DOHH2 (cell line): ENCODE data around the gene TBC1D10B.
A peak's percentile ranks its signal among the peaks of the same experiment; 100 is the strongest.

Experiments used
- H3F3A ChIP-seq: fragments of 200-600 bp; sonication (generic), shearing (Covaris generic); 2 replicates; pipeline ENCODE4 v1.6.0; 2016; ENCODE audit warnings: antibody characterized with exemption, mild to moderate bottlenecking; ENCODE audit not compliant: control insufficient read depth, insufficient read depth
- H3K27ac ChIP-seq: fragments of 200-600 bp; sonication (generic); 2 replicates; pipeline ENCODE4 v1.5.1; 2014; ENCODE audit warnings: low read depth, mild to moderate bottlenecking, low read length, moderate library complexity
- H3K27me3 ChIP-seq: fragments of 200-600 bp; sonication (generic); 2 replicates; pipeline ENCODE4 v1.6.1; 2014; ENCODE audit warnings: mild to moderate bottlenecking, low read length, mixed read lengths; ENCODE audit not compliant: control insufficient read depth
- H3K36me3 ChIP-seq: fragments of 200-600 bp; sonication (generic); 2 replicates; pipeline ENCODE4 v1.6.1; 2014; ENCODE audit warnings: mild to moderate bottlenecking, low read length, moderate library complexity, mixed read lengths; ENCODE audit not compliant: control insufficient read depth
- H3K4me1 ChIP-seq: fragments of 200-600 bp; sonication (generic); 2 replicates; pipeline ENCODE4 v1.6.1; 2014; ENCODE audit warnings: mild to moderate bottlenecking, low read length, mixed read lengths; ENCODE audit not compliant: control insufficient read depth
- H3K4me2 ChIP-seq: fragments of 200-600 bp; sonication (generic); 2 replicates; pipeline ENCODE4 v1.6.0; 2014; ENCODE audit warnings: mild to moderate bottlenecking, low read length, moderate library complexity
- H3K4me3 ChIP-seq: fragments of 200-600 bp; sonication (generic); 2 replicates; pipeline ENCODE4 v1.5.1; 2014; ENCODE audit warnings: mild to moderate bottlenecking, low read length, mixed read lengths
- H3K79me2 ChIP-seq: fragments of 200-600 bp; sonication (generic); 2 replicates; pipeline ENCODE4 v1.6.1; 2014; ENCODE audit warnings: mild to moderate bottlenecking, low read length, mixed read lengths; ENCODE audit not compliant: control insufficient read depth
- H3K9me2 ChIP-seq: fragments of 200-600 bp; sonication (generic); replicated peaks from 2 replicates; pipeline ENCODE4 v1.6.1; 2014; ENCODE audit warnings: mild to moderate bottlenecking, low read length, mixed read lengths; ENCODE audit not compliant: control insufficient read depth
- H3K9me3 ChIP-seq: fragments of 200-600 bp; sonication (generic); 2 replicates; pipeline ENCODE4 v1.6.1; 2014; ENCODE audit warnings: antibody characterized with exemption, low read length, mixed read lengths; ENCODE audit not compliant: control insufficient read depth, insufficient read depth
- H4K20me1 ChIP-seq: fragments of 200-600 bp; sonication (generic); 2 replicates; pipeline ENCODE4 v1.6.0; 2014; ENCODE audit warnings: low read depth, mild to moderate bottlenecking, antibody characterized with exemption, low read length, moderate library complexity; ENCODE audit not compliant: control insufficient read depth, insufficient read depth
- CTCF ChIP-seq: fragments of 200-600 bp; sonication (generic); IDR thresholded peaks from one replicate; pipeline ENCODE4 v1.5.1; 2014; ENCODE audit warnings: antibody characterized with exemption, mild to moderate bottlenecking, low read depth, low read length; ENCODE audit not compliant: poor library complexity, severe bottlenecking
- EZH2phosphoT487 ChIP-seq: fragments of 200-600 bp; sonication (generic); IDR thresholded peaks from 2 replicates; pipeline ENCODE4 v1.6.1; 2017; ENCODE audit warnings: borderline replicate concordance, mild to moderate bottlenecking, antibody characterized with exemption, low read length, moderate library complexity, mixed read lengths

Gene TBC1D10B

GRCh38 chr16:30357085-30357714, 13.1 kb downstream of the TBC1D10B start:
- H3K27me3 ChIP-seq: no peaks in the 10 kb centered on the region
- peaks cover 72% of the 10 kb centered on the region for H3K36me3 ChIP-seq
- H3K4me3 ChIP-seq: no peak overlapping the region
- H4K20me1 ChIP-seq: no peaks in the 10 kb centered on the region
- H3K27ac ChIP-seq: no peak overlapping the region
- no peaks in the 10 kb centered on the region for H3K9me3 ChIP-seq
- peak overlapping the region; percentile 86 for H3K4me2 ChIP-seq
- H3K4me1 ChIP-seq: peaks cover 44% of the 10 kb centered on the region
- 0 out of 2 replicates have a peak, but pooled peaks cover 3% of the 10 kb centered on the region for H3F3A ChIP-seq
- H3K79me2 ChIP-seq: peaks cover 76% of the 10 kb centered on the region
- no peak for TF ChIP-seq CTCF
- TF ChIP-seq EZH2phosphoT487: no peak
- no peaks in the 10 kb centered on the region for H3K9me2 ChIP-seq

GRCh38 chr16:30356401-30357084, 13.8 kb downstream of the TBC1D10B start:
- peak overlapping the region; percentile 86 for H3K4me2 ChIP-seq
- H3F3A ChIP-seq: peaks cover 5% of the 10 kb centered on the region; the same call in 1 of the 2 replicates
- H3K36me3 ChIP-seq: peaks cover 78% of the 10 kb centered on the region
- no peaks in the 10 kb centered on the region for H3K9me2 ChIP-seq
- H3K79me2 ChIP-seq: peaks cover 80% of the 10 kb centered on the region
- H3K9me3 ChIP-seq: no peaks in the 10 kb centered on the region
- peak overlapping the region; percentile 86 for H3K4me3 ChIP-seq
- H3K27me3 ChIP-seq: no peaks in the 10 kb centered on the region
- peaks cover 51% of the 10 kb centered on the region for H3K4me1 ChIP-seq
- H4K20me1 ChIP-seq: no peaks in the 10 kb centered on the region
- H3K27ac ChIP-seq: peak overlapping the region; percentile 46
- TF ChIP-seq EZH2phosphoT487 (no peak), CTCF (no peak)

- Histone ChIP-seq H3K9me3 (no peaks in the 10 kb centered on the region), H4K20me1 (no peaks in the 10 kb centered on the region), H3K27me3 (no peaks in the 10 kb centered on the region), H3K4me2 (peak overlapping the region; percentile 86), H3K9me2 (no peaks in the 10 kb centered on the region), H3K79me2 (peaks cover 81% of the 10 kb centered on the region), H3K4me1 (peaks cover 57% of the 10 kb centered on the region), H3K36me3 (peaks cover 84% of the 10 kb centered on the region), H3F3A (peaks cover 11% of the 10 kb centered on the region), H3K4me3 (peak overlapping the region; percentile 86), H3K27ac (peak overlapping the region; percentile 46)
- TF ChIP-seq EZH2phosphoT487 (no peak), CTCF (no peak)
These were observed 14.4 kb downstream of the TBC1D10B start for GRCh38 chr16:30355954-30356308.
